Inferior parietal cortex (tissue), 1 donor: ENCODE results near the gene SH3PXD2A.
"Not testable (repeated sequence)": the region's sequence is repeated elsewhere in the genome, so short reads cannot be mapped to it uniquely, and the experiment has no call there.

Source experiments
- DNase-seq: peaks from one replicate; pipeline ENCODE4 v3.0.0-alpha.2; 2016; ENCODE audit errors: extremely low spot score

SH3PXD2A gene

DNA sequence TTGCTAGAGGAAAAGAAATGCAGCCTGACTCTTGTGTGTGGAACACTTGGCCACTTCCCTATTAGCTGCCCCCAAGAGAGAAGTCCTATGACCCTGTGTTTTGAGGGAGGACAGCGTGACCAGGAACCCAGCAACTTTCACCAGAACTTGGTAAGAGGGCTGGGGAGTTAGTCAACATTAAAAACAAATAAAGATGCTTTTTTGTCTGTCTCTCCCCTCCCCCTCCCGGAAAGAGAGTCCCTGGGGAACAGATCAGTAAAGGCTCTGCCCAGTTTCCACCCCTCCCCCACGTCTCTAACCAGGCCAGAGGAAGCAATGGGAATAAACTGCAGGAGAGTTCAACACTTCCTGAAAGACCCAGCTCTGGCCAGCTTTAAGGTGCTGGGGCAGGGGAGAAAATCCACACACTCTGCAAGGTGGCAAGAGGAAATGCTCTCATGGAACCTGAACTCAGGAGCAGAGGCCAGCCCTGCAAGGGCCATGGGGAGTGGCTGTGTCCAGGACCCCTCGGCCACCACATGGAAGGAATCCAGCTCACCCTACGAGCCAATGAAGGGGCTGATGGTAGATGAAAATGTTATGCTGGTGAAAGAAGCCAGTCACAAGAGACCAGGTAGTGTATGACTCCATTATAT, 21.5 kb downstream of the SH3PXD2A start:
- DNase-seq = no peak

DNA sequence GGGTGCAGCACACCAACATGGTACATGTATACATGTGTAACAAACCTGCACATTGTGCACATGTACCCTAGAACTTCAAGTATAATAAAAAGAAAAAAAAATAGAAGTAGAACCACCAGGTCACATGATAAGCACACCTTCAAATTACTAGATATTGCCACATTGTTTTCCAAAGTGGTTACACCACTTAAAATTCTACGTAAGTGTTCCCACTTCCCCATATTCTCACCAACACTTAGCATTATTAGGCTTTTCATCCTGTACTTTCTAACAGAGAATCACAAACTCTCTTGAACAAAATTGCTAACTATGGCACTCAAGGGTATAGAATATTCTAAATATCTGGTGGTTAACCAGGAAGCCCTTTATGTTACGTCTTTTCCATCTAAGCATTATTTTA, 22.6 kb downstream of the SH3PXD2A start:
- no peak for DNase-seq

DNA sequence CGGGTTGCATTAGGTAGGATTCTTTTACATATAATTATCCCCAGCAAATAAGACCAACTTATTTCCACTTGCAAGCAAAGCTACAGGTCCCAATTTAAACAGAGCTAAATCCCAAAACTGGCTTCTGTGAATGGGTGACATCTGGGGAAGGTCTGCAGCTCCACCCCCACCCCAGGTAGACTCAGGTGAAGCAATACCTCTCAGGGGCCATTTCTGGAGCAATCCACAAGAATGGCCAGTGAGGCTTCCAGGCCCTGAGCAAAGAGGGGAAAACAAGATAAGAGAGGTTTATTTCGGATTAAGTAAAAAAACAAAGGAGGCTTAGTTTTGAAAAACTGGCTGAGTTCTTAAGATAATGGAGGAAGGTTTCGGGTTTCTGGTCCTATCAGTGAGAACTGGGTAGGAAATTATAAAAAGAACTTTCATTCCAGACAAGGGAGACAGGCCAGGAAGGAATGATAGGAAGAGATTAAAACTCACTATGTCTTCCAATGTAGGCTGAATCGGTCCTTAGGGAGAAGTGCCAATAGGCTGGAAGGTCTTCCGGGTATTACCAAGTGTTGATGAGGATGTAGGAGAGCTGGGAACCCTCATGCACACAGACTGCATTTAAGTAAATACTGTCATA, 25.4 kb downstream of the SH3PXD2A start:
- no peak for DNase-seq

DNA sequence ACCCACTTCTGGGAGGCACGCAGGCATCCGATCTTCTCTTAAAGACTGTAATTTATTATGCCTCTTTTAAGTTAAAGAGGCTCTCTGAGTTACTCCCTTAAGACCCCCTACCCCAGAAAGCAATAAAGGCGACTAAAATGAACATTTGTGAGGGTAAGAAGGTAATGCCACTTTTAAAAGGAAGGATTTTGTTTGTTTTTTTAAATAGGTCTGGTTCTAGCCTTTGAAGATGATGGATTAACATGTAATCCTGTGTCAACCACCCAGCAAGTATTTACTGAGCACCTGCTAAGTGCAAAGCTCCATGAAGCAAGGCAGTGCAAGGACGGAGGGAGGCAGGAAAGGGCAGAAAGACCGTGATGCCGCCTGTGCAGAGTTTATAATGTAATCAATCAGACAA, 26.1 kb downstream of the SH3PXD2A start:
- DNase-seq = no peak

DNA sequence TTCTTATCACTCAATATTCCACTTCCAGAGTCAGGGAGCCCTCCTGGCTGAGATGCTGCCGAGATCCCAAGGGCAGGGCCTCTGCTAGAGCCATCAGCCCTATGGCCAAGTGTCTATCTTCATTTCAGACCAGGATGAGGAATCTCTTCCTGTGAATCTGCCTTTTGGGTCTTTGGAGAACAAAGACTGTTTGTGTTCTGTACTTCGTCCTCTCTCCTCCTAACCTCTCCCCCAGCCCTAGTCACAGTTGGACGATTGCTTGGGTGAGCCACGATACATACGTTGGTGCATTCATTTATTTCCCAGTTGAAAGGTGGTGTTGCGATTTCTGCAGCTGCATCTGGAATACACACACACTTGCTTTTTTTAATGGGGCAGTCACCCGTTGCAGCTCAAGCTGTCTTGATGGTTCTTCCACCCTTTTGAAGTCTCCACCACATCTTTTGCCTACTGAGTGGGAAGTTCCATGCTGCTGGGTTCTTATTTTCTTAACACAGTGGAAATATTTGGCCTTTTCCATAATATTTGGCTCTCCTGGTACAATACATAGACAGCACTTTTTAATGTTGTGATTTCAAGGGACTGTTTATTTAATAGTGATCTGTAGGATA, 26.7 kb downstream of the SH3PXD2A start:
- no peak for DNase-seq

DNA sequence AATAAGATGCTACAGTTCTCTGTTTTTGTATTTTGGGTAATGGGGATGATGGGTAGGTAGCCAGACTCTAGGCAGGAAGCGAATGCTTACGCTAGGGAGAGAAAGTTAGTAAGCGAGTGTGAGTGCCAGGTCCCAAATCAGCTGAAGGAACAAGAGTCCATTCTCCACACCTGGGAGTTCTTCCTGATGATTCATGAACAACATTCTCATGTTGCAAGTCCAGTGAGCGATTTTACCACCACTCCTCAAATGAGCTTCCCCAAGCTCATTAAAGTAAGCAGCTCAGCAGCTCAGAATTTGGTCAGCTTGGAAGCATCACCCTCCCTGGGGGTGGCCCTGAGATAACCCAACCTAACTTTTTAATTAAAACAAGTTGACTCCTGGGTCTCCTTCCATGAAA, 27.3 kb downstream of the SH3PXD2A start:
- DNase-seq = no peak

DNA sequence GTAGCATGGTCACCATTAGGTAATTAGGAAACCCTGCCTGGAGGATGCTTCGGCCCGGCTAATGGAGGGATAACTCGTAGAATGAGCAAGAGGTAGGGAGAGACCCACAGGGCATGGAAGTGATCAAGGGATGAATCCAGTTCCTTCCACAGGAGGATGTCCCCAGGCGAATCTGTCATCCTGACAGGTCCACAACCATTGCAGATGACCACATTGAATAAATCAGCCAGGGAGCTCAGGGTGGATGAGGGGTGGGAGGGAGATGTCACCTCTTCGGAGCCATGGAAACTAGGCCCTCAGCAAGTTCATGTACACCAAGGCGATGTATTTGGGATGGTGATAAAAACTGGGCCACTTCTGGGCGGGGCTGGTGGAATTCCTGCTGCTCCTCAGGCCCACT, 28.5 kb downstream of the SH3PXD2A start:
- DNase-seq = no peak

DNA sequence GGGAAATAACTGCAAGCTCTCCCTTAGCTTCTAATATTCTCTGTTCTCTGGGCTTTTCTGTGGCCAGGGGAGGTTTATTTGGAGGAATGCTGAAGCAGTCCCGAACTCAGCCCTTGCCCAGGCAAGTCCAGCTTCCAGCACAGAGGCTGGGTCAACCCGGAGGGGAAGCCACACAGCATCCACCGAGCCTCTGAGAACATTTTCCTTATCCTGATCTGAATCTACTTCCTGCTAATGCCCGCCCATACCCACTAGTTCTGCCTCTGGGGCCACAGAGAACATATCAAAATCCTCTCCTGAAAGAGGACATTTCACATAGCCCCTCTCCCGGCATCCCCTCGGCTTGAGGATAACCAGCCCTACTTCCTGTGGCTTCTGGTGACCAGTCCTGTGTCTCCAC, 31.1 kb downstream of the SH3PXD2A start:
- no peak for DNase-seq

DNA sequence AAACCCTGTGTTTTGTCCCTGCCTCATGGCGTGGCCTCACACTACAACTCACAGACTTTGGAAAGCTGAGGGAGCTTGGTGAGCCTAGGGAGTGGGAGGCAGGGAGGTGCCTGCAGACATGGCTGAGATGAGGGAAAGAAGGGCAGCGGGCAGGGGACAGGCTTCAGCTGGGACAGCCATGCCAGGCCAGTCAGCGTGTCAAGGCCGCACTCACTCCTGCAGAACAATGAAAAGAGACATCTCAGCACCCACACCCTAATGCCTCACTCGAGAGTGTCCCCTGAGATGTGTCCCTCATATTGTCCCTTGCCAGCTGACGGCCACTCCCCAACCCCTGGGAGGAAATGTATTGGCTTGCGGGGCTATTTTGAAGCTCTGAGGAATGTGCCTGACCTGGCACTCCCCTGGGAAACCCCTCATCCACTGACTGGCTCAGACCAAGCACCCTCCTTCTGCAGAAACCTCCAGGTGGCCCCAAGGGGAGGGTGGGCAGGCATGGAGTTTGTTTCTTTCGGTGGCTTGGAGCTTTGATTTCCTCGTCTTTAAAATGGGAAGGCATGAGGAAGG, 31.6 kb downstream of the SH3PXD2A start:
- DNase-seq = no peak

DNA sequence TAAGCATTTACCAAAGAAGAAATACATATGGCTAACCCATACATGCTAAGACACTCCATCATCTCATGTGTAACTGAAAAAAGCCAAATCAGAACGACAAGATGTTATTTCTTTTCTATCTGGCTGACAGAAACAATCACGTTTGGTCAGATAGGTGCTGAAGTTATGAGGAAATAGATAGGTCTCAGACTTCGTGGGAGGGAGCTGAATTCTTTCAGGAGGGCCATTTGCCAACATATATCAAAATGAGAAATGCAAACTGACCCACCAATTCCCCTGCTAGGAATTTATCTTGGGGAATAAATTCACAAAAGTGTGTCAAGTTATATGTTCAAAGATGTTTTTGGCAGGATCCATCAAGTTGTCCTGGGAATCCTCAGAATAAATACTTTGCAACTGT, 32.6 kb downstream of the SH3PXD2A start:
- no peak for DNase-seq

DNA sequence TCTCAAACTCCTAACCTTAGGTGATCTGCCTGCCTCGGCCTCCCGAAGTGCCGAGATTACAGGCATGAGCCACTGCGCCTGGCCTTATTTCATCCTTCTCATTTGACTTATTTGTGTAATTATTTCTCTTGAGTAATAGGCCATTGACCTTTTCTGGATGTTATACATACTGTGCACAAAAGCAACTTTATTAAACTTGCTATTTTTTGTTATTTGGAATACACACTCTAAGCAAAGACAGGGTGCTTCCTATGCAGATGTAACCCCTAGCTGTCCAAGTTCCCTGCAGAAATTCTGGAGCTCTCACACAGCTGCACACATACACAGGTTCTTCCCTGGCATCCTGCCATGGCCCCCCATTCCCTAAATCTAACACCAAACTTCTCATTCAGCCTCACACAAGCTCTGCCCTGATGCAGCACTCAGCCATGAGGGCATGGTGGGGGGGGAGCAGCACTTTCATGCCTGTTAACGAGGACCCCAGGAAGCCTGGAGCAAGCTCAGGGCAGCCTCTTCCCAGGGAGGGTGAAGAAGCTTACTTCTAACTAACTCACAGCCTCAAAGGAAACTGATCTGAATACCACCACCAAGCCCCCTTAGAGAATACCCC, 33.2 kb downstream of the SH3PXD2A start:
- no peak for DNase-seq

DNA sequence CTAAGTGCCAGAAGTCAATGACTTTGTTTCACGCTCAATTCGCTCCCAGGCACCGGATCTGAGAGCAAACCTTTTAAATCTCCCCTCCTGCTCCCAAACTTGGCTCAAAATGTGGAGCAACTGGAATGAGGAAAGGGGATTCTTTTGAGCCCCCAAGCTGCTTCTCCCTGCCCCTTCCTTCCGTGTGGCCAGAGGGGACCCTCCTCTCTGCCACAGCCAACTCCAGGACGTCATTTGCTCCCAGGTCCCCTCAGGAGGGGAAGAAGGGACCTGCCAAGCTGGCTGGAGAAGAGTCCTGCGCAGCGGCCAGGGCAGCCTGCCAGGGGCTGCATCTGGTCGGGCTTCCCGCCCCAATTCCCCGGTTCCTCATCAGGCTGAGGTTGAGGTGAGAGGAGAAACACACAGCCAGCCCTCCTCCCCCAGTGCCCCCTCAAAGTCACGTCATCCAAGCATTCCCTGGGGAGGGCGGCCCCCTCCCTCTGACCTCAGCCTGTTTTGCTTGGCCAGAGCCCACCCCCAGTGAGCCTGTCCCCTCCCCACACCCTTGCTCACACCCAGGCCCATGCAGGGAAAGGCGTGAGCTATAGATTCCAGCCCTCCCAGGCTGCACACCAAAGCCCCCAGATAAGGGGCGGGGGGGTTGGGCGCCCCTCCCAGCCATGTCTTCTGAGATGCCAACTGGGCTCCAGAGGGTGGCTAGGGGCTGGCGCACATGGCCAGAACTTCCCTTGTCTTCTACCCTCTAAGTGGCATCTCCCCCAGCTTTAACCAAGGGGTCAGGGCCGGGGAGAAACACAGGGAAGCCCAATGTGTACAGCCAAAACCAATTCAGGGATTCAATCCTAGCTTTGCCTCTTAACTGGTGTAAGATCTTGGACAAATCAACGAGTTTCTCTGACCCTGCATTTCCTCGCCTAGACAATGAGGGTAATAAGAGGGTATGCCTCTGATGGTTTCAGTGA, 35.0 kb downstream of the SH3PXD2A start:
- DNase-seq = no peak

DNA sequence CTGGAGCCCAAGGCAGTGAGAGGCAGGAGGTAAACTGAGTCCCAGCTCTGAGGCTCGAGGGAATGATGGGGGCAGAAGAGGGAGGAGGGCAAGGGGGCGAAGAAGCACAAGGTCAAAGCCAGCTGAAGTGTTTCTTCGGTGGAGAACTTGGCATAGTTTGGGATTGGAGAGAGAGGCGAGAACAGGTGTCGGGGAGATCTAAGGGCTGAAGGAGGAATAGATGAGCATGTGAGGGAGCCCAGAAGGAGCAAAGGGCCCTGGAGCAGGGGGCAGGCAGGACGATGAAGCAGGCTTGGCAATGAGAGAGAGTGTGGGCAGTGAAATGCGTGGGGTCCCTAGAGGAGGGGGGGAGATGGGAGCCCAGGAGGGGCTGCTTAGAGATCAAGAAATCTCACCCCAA, 35.9 kb downstream of the SH3PXD2A start:
- no peak for DNase-seq

DNA sequence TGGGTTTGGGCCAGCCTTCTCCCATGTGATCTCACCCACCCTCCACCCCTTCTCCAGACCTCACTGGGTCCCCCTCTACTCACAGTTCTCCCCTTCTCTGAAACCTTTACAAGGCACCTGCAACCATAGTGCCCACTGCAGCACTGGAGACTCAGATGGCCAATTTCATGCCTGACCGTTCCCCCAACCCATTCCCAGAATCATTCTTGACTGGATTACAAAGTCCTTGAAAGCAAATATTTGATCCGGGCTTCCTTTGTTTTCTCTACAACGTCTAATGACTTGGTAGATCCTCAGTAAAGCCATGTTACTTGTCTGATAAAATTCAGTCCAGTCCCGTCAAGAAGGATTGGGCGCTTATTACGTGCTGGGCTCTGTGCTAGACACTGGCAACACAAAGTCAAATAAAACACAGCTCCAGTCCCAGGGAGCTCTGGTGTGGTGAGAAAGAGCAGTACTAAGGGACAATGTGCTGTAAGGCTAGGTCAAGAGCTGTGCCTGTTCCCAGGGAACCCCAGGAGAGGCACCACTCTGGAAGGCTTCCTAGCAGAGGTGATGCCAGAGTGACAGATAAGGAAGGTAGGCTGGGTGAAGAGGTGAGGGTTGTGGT, 36.5 kb downstream of the SH3PXD2A start:
- DNase-seq = no peak

DNA sequence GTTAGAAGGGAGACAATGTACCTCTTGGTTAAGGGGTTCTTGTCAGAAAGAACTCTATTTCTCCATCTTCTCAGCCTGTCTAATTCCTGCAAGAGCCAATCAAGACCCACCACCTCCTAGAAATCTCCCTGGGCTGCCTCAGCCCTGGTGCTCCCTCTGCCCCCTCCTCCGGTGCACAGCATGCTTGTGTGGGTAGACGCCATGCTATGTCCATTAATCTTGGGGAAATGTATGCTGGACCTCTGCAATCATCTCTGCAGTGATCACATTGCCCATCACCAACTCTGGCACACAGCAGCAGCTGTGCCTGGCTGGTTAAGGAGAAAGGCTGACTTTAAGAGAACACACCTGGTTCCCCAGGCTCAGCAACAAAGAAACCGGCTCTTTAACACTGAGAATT, 37.3 kb downstream of the SH3PXD2A start:
- no peak for DNase-seq

DNA sequence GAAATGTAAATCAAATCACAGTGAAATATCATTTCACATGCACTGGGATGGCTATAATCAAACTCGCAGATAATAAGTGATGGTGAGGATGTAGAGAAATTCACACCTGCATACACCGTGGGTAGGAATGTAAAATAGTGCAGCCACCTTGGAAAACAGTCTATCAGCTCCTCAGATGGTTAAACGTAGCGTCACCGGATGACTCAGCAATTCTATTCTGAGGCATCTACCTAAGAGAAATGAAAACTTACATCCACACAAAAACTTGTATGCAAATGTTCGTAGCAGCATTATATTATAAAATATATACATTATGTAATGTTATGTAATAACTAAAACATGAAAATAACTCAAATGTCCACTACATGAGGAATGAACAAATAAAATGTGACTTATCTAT, 38.9 kb downstream of the SH3PXD2A start:
- DNase-seq = no peak

DNA sequence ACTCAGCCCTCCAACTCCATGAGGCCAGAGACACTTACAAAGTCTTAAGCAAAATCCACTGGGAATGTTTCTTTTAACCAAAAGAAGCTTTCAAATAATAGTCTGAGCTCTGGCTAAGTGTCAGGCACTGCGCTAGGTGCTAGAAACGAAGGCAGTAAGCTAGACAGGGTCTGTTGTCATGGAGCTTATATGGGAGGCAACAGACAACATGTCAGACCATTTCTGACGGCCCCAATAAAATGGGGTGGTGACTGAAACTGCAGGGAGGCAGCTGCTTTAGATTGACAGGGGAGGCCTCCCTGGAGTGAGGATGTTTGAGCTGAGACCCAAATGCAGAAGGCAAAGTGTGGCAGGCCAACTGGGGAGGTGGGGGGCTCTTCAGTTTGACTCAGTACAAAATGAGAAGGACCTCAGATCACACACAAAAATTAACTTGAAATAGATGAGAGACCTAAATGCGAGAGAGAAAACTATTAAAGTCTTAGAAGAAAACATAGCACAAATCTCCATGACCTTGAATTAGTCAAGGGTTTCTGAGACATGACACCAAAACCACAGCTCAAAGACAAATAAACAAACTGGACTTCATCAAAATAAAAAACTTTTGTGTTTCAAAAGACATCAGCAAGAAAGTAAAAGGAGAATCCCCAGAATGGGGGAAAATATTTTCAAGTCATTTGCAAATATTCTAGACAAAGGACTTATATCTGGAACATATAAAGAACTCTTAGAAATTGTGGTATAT, 40.6 kb downstream of the SH3PXD2A start:
- DNase-seq = no peak

DNA sequence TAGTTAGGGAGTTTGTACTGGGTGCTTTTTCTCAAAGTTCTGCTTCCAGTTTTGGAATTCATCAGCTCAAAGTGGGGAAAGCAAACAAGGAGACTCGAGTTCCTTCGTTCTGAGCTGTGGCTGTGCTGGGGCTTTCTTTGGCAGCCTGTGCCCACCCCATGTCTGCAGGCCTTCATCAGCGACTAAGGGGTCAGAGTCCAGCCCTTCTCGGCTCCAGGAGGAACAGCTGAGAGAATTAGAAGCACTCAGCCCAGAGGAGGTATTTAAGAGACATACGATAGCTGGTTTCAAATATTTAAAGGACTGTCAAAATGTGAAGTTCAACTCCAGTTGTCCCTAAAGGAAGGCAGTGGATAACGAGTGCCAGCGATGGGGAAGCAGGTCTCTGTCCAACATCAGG, 41.3 kb downstream of the SH3PXD2A start:
- no peak for DNase-seq

DNA sequence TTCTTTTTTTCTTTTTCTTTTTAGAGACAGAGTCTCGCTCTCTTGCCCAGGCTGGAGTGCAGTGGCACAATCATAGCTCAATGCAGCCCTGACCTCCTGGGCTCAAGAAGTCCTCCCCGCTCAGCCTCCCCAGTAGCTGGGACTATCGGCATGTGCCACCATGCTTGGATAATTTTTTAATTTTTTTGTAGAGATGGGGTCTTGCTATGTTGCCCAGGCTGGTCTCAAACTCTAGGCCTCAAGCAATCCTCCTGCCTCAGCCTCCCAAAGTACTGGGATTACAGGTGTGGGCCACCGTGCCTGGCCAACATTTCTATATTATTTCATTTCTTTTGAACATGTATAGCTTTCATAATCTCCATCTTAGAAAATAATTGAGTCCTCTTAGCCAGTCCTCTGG, 42.1 kb downstream of the SH3PXD2A start:
- DNase-seq = not testable (repeated sequence)

DNA sequence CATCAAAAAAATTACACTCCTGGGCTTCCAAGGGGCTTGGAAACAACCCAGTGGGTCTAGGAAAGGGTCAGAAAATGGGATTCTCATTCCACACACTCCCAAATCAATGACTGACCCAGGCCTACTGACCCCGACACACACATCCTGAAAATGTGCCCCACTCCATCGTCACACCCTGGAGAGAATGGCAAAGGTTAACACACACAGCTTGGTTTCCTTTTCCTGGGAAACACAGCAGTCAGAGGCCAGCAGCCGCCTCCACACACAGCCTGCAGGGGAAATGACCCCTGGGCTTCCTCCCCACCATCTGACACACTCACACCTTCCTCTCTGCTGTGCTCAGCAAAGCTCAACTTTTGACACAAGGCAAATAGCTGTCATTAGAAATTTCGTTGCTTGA, 42.9 kb downstream of the SH3PXD2A start:
- DNase-seq = no peak
